ENCODE results near the gene LPCAT1.

- no peak for TF ChIP-seq CTCF (IDR thresholded peaks at IDR 0.05 in 2 of 3, conservative IDR thresholded peaks at IDR 0.05 in 1 of 3; ENCODE audit: control insufficient read depth in 2 of 3, extremely low read depth in 1 of 3, insufficient read depth in 1 of 3, low read depth in 3 of 3, low read length in 3 of 3)
- no peak for TF ChIP-seq BCL11A (IDR thresholded peaks at IDR 0.05; ENCODE audit: low read depth, low read length)
- TF ChIP-seq, protein P1, sequence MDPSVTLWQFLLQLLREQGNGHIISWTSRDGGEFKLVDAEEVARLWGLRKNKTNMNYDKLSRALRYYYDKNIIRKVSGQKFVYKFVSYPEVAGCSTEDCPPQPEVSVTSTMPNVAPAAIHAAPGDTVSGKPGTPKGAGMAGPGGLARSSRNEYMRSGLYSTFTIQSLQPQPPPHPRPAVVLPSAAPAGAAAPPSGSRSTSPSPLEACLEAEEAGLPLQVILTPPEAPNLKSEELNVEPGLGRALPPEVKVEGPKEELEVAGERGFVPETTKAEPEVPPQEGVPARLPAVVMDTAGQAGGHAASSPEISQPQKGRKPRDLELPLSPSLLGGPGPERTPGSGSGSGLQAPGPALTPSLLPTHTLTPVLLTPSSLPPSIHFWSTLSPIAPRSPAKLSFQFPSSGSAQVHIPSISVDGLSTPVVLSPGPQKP (IDR thresholded peaks at IDR 0.05; ENCODE audit: low read depth, low read length): no peak
- TF ChIP-seq MYC (IDR thresholded peaks at IDR 0.05; ENCODE audit: insufficient read depth, insufficient read length, insufficient replicate concordance, low read length, severe bottlenecking): no peak
- no peak for TF ChIP-seq POLR2A (IDR thresholded peaks at IDR 0.05; ENCODE audit: low read depth, low read length)
- TF ChIP-seq CREM (IDR thresholded peaks at IDR 0.05; ENCODE audit: low read depth): no peak
- TF ChIP-seq SPI1 (IDR thresholded peaks at IDR 0.05; ENCODE audit: borderline replicate concordance, insufficient read depth, low read depth, low read length): no peak
- no peak for TF ChIP-seq POLR2AphosphoS5 (IDR thresholded peaks at IDR 0.05; ENCODE audit: low read length)
- TF ChIP-seq BACH1 (IDR thresholded peaks at IDR 0.05; ENCODE audit: borderline replicate concordance): no peak
Measured at GRCh38 chr5:1447671-1448361, 75.9 kb downstream of the LPCAT1 start.
